WERI-Rb-1 (cell line): ENCODE data around the gene ZNF396.

Experiments used
- DNase-seq: peaks from one replicate; pipeline ENCODE4 v3.0.0-alpha.2; 2020
- H3K27ac ChIP-seq: fragments of 250-450 bp; sonication (Bioruptor Pico); 2 replicates; pipeline ENCODE4 v1.5.1; 2020; ENCODE audit warnings: mild to moderate bottlenecking, moderate library complexity
- H3K27me3 ChIP-seq: fragments of 250-450 bp; sonication (Bioruptor Pico); 2 replicates; pipeline ENCODE4 v1.5.1; 2021; ENCODE audit warnings: mild to moderate bottlenecking, low read depth, moderate library complexity; ENCODE audit not compliant: insufficient read depth, severe bottlenecking
- H3K36me3 ChIP-seq: fragments of 250-450 bp; sonication (Bioruptor Pico); 2 replicates; pipeline ENCODE4 v1.5.1; 2020; ENCODE audit warnings: mild to moderate bottlenecking, moderate library complexity
- H3K4me3 ChIP-seq: 2 replicates; pipeline ENCODE4 v1.5.1; 2011; ENCODE audit warnings: low read depth, mild to moderate bottlenecking, control low read depth, low read length
- H3K9me3 ChIP-seq: fragments of 250-450 bp; sonication (Bioruptor Pico); 2 replicates; pipeline ENCODE4 v1.5.1; 2021; ENCODE audit warnings: mild to moderate bottlenecking, moderate library complexity; ENCODE audit not compliant: severe bottlenecking
- TF ChIP-seq, protein P1 (sequence below): IDR thresholded peaks from 2 replicates; pipeline ENCODE4 v1.5.1; 2011; ENCODE audit warnings: low read depth, mild to moderate bottlenecking, control low read depth, inconsistent platforms, low read length

ZNF396 gene

GRCh38 chr18:35344736-35345459 is 32.2 kb downstream of the ZNF396 start:
- H3K4me3 ChIP-seq: peak overlapping the region; percentile 64
- DNase-seq: no peak
- TF ChIP-seq, protein P1, sequence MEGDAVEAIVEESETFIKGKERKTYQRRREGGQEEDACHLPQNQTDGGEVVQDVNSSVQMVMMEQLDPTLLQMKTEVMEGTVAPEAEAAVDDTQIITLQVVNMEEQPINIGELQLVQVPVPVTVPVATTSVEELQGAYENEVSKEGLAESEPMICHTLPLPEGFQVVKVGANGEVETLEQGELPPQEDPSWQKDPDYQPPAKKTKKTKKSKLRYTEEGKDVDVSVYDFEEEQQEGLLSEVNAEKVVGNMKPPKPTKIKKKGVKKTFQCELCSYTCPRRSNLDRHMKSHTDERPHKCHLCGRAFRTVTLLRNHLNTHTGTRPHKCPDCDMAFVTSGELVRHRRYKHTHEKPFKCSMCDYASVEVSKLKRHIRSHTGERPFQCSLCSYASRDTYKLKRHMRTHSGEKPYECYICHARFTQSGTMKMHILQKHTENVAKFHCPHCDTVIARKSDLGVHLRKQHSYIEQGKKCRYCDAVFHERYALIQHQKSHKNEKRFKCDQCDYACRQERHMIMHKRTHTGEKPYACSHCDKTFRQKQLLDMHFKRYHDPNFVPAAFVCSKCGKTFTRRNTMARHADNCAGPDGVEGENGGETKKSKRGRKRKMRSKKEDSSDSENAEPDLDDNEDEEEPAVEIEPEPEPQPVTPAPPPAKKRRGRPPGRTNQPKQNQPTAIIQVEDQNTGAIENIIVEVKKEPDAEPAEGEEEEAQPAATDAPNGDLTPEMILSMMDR: no peak
- peak overlapping the region; percentile 97 for H3K27ac ChIP-seq
- no peaks in the 10 kb centered on the region for H3K9me3 ChIP-seq
- H3K36me3 ChIP-seq: peaks cover 24% of the 10 kb centered on the region
- H3K27me3 ChIP-seq: no peaks in the 10 kb centered on the region

DNA sequence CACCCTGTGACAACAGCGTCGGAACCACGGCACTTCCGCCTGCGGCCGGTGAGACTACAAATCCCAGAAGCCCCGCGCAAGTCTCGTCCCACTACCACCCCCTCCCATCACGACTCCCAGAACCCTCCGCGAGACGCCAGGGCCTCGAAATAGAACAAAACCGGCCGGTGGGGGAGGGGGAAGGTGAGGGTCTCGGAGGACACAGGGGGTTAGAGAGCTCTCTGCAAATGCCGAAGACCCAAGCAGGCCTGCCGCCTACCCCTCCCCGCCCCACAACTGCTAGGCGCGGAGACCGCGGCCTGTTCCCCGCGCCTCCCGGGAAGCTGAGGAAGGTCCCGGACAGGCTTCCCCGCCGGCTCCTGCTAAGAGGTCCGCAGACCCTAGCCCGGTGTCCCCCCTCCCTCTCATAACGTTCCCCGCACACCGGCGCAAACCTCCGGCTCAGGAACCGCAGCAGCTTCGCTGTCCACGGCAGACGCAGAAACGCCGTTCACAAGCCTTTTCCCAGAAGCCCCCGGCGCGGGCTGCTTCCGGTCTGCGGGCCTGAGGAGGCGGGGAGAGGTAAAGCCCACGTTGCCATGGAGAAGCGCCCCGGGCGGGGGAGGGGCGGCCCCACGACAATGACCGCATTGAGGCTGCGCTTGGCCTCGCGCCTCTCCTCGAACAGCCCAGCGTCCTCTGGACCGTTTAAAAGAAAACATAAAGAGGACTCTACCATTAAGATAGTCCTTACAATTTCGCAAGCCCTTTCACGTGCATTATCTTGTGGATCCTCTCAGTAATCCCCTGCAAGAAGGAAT is 33.0 kb downstream of the ZNF396 start, which contains the start of gene ZNF24:
Gene ZNF24, minus strand, starts transcription at position 485 of the 800 bp plus-strand sequence. CDS start 3,770 bp downstream, outside the sequence.
- TF ChIP-seq, protein P1: no peak
- DNase-seq: peak; percentile 96

GRCh38 chr18:35343488-35343935 is 33.6 kb downstream of the ZNF396 start:
- Histone ChIP-seq H3K27ac (peak overlapping the region; percentile 97), H3K36me3 (peaks cover 38% of the 10 kb centered on the region), H3K4me3 (peak overlapping the region; percentile 64), H3K9me3 (no peaks in the 10 kb centered on the region), H3K27me3 (no peaks in the 10 kb centered on the region)
- DNase-seq: no peak
- TF ChIP-seq, protein P1: no peak

More for the DNA sequence above, 33.0 kb downstream of the ZNF396 start, which contains the start of gene ZNF24:
- H3K4me3 ChIP-seq: peak within 1 kb of the TSS; percentile 64
- H3K27me3 ChIP-seq: no peaks in the 10 kb centered on the region
- H3K27ac ChIP-seq: peak within 1 kb of the TSS; percentile 97
- H3K9me3 ChIP-seq: no peaks in the 10 kb centered on the region
- H3K36me3 ChIP-seq: peaks cover 31% of the 10 kb centered on the region

DNA sequence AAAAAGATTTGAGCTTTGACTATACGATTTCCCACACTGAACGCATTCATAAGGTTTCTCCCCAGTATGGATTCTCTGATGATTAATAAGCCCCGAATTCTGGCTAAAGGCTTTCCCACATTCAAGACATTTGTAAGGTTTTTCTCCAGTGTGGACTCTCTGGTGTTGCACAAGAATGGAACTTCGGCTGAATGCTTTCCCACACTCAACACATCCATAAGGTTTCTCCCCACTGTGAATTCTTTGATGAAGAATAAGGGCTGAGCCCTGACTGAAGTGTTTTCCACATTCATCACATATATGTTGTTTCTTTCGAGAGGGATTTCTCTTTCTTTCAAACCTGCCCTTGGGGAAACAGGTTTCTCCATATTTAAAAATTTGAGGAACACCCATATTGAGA is 39.9 kb downstream of the ZNF396 start:
- H3K36me3 ChIP-seq: peaks cover 92% of the 10 kb centered on the region
- TF ChIP-seq, protein P1: no peak

DNA sequence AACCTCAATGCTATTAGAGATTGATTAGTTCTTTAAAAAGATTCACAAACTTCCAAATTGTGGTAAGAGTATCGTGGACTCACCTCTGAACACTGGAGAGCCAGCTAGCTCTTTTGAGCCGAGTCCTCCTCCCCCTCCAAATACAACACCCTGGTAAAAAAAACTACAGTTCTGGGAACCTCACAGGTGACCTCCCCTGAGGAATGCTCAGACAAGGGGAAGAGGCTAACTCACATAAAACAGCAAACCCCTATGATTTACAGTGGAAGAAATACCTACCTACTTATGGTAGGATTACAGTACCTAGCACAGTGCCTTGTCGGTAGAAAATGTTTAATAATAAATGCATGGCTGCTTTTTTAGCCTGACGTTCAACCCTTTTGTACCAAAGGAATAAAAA is 41.3 kb downstream of the ZNF396 start:
- no peak for DNase-seq
- H3K27ac ChIP-seq: no peak overlapping the region
- H3K36me3 ChIP-seq: peaks cover 89% of the 10 kb centered on the region
- TF ChIP-seq, protein P1: no peak
- no peaks in the 10 kb centered on the region for H3K27me3 ChIP-seq
- no peak overlapping the region for H3K4me3 ChIP-seq
- H3K9me3 ChIP-seq: no peaks in the 10 kb centered on the region

More for the DNA sequence above, 39.9 kb downstream of the ZNF396 start:
- H3K27me3 ChIP-seq: no peaks in the 10 kb centered on the region
- H3K4me3 ChIP-seq: no peak overlapping the region
- H3K27ac ChIP-seq: no peak overlapping the region
- DNase-seq: no peak
- no peaks in the 10 kb centered on the region for H3K9me3 ChIP-seq
